ENCODE data around the gene ABCA7. TPM values are rescaled to one million over a fixed set of nuclear protein-coding genes. Genes with fewer than 3 reads are reported as not detected.

ABCA7 gene
- 6.1 and 13.3 TPM in 2 replicates for total RNA-seq

GRCh38 chr19:1039646-1040475, at the start of gene ABCA7:
Gene ABCA7 (plus strand): TSS chr19:1040107. CDS start chr19:1041362, 1,255 bp downstream.

GRCh38 chr19:1000095-1000494, 39.8 kb upstream of the ABCA7 start, which contains the start of gene GRIN3B:
Gene GRIN3B (plus strand): TSS chr19:1000419. CDS start chr19:1000438, 19 bp downstream.

DNA sequence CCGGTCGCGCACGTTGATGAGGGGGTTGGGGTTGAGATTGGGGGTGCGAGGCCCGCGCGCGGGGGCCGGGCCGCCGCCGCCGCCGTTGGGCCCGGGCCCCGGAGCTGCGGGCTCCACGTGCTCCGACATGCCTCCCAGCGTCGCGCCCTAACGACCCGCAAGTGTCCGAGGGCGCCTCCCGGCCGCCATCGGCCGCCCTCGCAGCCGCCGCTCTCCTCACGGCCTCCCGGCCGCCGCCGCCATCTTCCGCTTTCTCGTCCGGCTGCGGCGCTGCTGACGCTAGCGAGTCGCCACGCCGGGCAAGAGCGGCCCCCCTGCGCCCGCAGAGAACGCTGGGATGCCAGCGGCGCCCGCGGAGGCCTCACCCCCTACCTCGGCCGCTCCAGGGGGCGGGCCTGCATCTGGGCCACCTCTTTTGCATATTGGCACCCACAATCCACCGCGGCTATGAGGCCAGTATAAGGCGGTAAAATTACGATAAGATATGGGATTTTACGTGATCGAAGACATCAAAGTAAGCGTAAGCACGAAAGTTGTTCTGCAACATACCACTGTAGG, 19.0 kb upstream of the ABCA7 start, which contains the start of gene TMEM259:
Gene TMEM259 (minus strand): TSS at position 256 of the 558 bp plus-strand sequence. CDS start 127 bp downstream, at position 129.

GRCh38 chr19:1025960-1026782, 13.7 kb upstream of the ABCA7 start, which contains the start of gene CNN2:
Gene CNN2 (plus strand): TSS chr19:1026608. CDS start chr19:1026662, 54 bp downstream.

GRCh38 chr19:1066748-1067340, 26.9 kb downstream of the ABCA7 start, which contains the start of gene ARHGAP45:
Gene ARHGAP45 (plus strand): TSS chr19:1067167. CDS start chr19:1067406, 239 bp downstream.

GRCh38 chr19:1094978-1095701, 55.2 kb downstream of the ABCA7 start, which contains the start of gene POLR2E:
Gene POLR2E (minus strand): TSS chr19:1095375. CDS start chr19:1095315, 60 bp downstream.

GRCh38 chr19:1103708-1104310, 63.9 kb downstream of the ABCA7 start, which contains the start of gene GPX4:
Gene GPX4 (plus strand): TSS chr19:1103994. CDS start chr19:1104044, 50 bp downstream.

Other genes starting within 250 kb of the ABCA7 start
- gene PTBP1, start 242.7 kb upstream of the ABCA7 start, total RNA-seq = 303 and 434 TPM in 2 replicates
- gene PLPPR3, start 218.2 kb upstream of the ABCA7 start, total RNA-seq = 0.25 TPM in 1 of 2 replicates, not detected in the other
- not detected in 2 replicates for gene AZU1, start 212.3 kb upstream of the ABCA7 start, total RNA-seq
- gene PRTN3, start 199.1 kb upstream of the ABCA7 start, total RNA-seq = not detected in 2 replicates
- not detected in 2 replicates for gene ELANE, start 187.8 kb upstream of the ABCA7 start, total RNA-seq
- gene CFD, start 180.4 kb upstream of the ABCA7 start, total RNA-seq = 0.40 and 1.4 TPM in 2 replicates
- gene MED16, start 146.9 kb upstream of the ABCA7 start, total RNA-seq = 50.0 and 62.7 TPM in 2 replicates
- not detected in 2 replicates for gene RNU6-9, start 146.6 kb upstream of the ABCA7 start, total RNA-seq
- 35.4 and 39.2 TPM in 2 replicates for gene R3HDM4, start 126.9 kb upstream of the ABCA7 start, total RNA-seq
- gene KISS1R, start 122.8 kb upstream of the ABCA7 start, total RNA-seq = not detected in 2 replicates
- gene ARID3A, start 114.1 kb upstream of the ABCA7 start, total RNA-seq = 4.6 and 6.9 TPM in 2 replicates
- 69.5 and 80.6 TPM in 2 replicates for gene WDR18, start 55.8 kb upstream of the ABCA7 start, total RNA-seq
- 0.53 and 2.6 TPM in 2 replicates for gene GRIN3B, start 39.7 kb upstream of the ABCA7 start, total RNA-seq
- 144 and 147 TPM in 2 replicates for gene TMEM259, start 19.0 kb upstream of the ABCA7 start, total RNA-seq
- gene RNU6-2, start 18.6 kb upstream of the ABCA7 start, total RNA-seq = not detected in 2 replicates
- 166 and 189 TPM in 2 replicates for gene CNN2, start 13.5 kb upstream of the ABCA7 start, total RNA-seq
- 43.0 and 45.8 TPM in 2 replicates for gene ARHGAP45, start 27.1 kb downstream of the ABCA7 start, total RNA-seq
- gene POLR2E, start 55.3 kb downstream of the ABCA7 start, total RNA-seq = 352 and 370 TPM in 2 replicates
- gene GPX4, start 63.9 kb downstream of the ABCA7 start, total RNA-seq = 881 and 907 TPM in 2 replicates
- 38.8 and 42.5 TPM in 2 replicates for gene SBNO2, start 134.2 kb downstream of the ABCA7 start, total RNA-seq
- gene STK11, start 165.7 kb downstream of the ABCA7 start, total RNA-seq = 73.8 and 83.4 TPM in 2 replicates
- gene CBARP, start 197.9 kb downstream of the ABCA7 start, total RNA-seq = 1.9 and 3.1 TPM in 2 replicates
- 53.4 and 66.3 TPM in 2 replicates for gene ATP5F1D, start 201.6 kb downstream of the ABCA7 start, total RNA-seq
- gene MIDN, start 208.5 kb downstream of the ABCA7 start, total RNA-seq = 27.0 and 31.7 TPM in 2 replicates
- gene CIRBP, start 229.2 kb downstream of the ABCA7 start, total RNA-seq = 145 and 160 TPM in 2 replicates
- gene FAM174C, start 235.4 kb downstream of the ABCA7 start, total RNA-seq = 86.5 and 107 TPM in 2 replicates
- not detected in 2 replicates for gene EFNA2, start 245.8 kb downstream of the ABCA7 start, total RNA-seq

All from mammary microvascular endothelial cell (primary cell).